ENCODE measurements around the gene FAM234A. TPM values are rescaled to one million over a fixed set of nuclear protein-coding genes. Genes with fewer than 3 reads are reported as not detected.

Gene FAM234A
- total RNA-seq, 4 donors from 2014 or later = 108 to 223 (median 166) TPM

DNA sequence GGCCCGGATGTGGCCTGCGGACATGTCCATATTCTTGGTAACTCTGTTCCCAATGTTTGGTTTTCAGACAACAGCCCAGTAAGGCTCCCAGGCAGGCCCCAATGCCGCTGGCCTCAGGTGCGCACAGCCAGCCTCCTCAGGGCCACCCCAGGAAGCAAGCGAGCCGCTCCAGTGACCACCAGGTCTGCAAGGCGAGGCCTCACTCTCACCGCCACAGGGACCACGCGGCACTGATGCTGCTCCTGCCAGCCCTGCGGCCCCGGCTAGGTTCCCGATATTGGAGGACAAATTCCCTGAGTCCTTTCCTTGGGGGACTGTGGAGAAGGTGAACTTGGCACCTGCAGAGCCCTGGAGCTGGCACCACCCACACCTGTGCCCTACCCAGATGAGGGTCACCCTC is 67.3 kb downstream of the FAM234A start:
- no peak for DNase-seq
- H3K27ac ChIP-seq = no peak overlapping the region
- TF ChIP-seq, protein P1, sequence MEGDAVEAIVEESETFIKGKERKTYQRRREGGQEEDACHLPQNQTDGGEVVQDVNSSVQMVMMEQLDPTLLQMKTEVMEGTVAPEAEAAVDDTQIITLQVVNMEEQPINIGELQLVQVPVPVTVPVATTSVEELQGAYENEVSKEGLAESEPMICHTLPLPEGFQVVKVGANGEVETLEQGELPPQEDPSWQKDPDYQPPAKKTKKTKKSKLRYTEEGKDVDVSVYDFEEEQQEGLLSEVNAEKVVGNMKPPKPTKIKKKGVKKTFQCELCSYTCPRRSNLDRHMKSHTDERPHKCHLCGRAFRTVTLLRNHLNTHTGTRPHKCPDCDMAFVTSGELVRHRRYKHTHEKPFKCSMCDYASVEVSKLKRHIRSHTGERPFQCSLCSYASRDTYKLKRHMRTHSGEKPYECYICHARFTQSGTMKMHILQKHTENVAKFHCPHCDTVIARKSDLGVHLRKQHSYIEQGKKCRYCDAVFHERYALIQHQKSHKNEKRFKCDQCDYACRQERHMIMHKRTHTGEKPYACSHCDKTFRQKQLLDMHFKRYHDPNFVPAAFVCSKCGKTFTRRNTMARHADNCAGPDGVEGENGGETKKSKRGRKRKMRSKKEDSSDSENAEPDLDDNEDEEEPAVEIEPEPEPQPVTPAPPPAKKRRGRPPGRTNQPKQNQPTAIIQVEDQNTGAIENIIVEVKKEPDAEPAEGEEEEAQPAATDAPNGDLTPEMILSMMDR (IDR thresholded peaks at IDR 0.05) = no peak
- TF ChIP-seq POLR2A (IDR thresholded peaks at IDR 0.05) = no peak
- H3K27me3 ChIP-seq = no peaks in the 10 kb centered on the region
- H3K9me3 ChIP-seq = no peaks in the 10 kb centered on the region
- no peak overlapping the region for H3K4me3 ChIP-seq
- H3K36me3 ChIP-seq = peaks cover 0 to 52% (median 0%) of the 10 kb centered on the region in 3 donors
- no peaks in the 10 kb centered on the region for H3K4me1 ChIP-seq

DNA sequence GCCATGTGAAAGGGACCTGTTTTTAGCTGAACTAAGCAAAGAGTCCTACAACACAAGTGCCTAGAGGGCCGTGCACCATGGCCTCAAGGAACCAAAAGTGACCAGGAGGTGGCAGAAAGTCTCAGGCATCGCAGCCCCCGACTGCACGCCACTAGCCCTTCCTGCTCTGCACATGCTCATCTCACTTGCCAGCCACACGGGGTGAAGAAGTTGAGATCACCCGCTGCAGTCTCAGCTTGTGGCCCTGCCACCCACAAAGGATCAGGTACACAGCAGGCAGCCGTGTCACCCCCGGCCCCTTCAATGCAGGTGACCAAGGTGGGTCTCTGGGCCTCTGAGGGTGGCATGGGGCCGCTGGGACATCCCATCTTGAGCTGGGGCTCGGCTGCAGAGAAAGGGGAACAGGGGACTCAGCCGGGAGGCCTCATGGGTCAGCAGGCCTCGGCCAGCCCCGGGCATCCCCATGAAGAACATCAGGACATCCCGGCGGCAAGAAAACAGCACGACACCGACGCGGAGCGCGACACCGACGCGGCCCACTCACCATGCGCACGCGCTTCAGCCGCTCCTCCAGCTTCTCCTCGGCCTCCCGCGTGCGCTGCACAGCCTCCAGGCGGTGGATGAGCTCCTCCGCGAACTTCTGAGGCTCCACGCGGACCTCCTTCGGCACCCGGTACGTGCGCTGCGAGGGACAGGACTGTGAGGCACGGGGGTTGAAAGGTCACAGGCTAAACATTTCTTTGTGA is 69.3 kb downstream of the FAM234A start:
- no peak for DNase-seq
- no peak overlapping the region for H3K4me3 ChIP-seq
- peaks cover 0 to 56% (median 0%) of the 10 kb centered on the region in 3 donors for H3K36me3 ChIP-seq
- H3K4me1 ChIP-seq = no peaks in the 10 kb centered on the region
- H3K27ac ChIP-seq = no peak overlapping the region
- TF ChIP-seq, protein P1 (IDR thresholded peaks at IDR 0.05) = peak in 3 of 6 experiments; percentile 13 to 30 (median 25)
- TF ChIP-seq POLR2A (IDR thresholded peaks at IDR 0.05) = no peak
- H3K27me3 ChIP-seq = no peaks in the 10 kb centered on the region
- no peaks in the 10 kb centered on the region for H3K9me3 ChIP-seq

DNA sequence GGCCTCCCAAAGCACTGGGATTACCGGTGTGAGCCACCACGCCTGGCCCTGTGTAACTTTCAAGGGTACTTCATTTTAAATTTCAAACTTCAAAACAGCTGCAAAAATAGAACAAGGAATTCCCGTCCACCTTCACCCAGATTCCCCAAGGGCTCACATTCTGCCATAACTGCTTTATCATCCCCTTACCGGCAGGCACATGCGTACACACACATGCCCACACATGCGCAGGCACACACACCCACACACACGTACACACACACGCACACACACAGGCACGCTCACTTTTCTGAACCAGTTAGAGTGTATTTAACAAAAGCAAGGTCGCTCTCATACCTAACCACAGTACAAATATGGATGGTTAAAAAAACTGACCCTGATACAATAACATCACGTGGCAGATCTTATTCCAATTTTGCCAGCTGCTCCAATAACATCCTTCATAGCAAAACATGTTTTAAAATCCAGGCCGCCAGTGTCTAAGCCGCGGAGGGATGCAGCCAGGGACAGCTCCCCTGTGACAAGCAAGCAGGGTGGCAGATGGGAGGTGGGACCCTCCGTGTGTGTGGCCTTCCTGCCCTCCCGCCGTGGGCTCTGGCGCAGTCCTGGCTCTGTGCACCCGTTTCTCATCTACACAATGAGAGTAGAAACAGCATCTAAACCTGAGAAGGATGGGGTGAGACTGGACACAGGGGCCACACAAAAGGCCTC is 71.5 kb downstream of the FAM234A start:
- peaks cover 0 to 65% (median 0%) of the 10 kb centered on the region in 3 donors for H3K36me3 ChIP-seq

DNA sequence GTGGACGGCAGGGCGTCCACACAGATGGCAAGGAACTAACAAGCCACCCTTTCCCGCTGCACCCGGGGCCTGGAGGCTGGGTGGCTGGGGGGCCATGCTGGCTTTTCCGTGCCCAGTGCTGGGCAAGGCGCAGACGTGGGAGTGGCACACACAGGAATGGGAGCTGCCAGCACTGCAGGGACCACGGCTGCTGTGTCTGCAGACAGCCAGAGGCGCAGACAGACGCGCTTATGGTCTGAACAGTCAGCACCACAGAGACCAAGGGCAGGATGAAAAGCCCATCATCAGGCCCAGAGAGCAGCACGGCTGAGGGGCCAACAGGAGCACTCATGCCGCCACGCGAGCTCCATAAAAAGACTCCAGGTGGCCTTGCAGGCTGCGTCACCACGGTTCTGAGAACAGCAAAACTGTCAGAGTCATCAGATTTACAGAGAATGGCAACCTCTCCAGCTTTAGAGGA is 72.3 kb downstream of the FAM234A start:
- no peak overlapping the region for H3K27ac ChIP-seq
- no peaks in the 10 kb centered on the region for H3K9me3 ChIP-seq
- no peaks in the 10 kb centered on the region for H3K4me1 ChIP-seq
- peaks cover 0 to 63% (median 0%) of the 10 kb centered on the region in 3 donors for H3K36me3 ChIP-seq
- TF ChIP-seq, protein P1 (IDR thresholded peaks at IDR 0.05) = no peak
- TF ChIP-seq POLR2A (IDR thresholded peaks at IDR 0.05) = no peak
- DNase-seq = no peak
- no peak overlapping the region for H3K4me3 ChIP-seq
- H3K27me3 ChIP-seq = no peaks in the 10 kb centered on the region

More for the DNA sequence above, 71.5 kb downstream of the FAM234A start:
- no peaks in the 10 kb centered on the region for H3K27me3 ChIP-seq
- no peak overlapping the region for H3K4me3 ChIP-seq
- TF ChIP-seq, protein P1 (IDR thresholded peaks at IDR 0.05) = no peak
- no peak for TF ChIP-seq POLR2A (IDR thresholded peaks at IDR 0.05)
- no peaks in the 10 kb centered on the region for H3K4me1 ChIP-seq
- no peak for DNase-seq
- H3K9me3 ChIP-seq = no peaks in the 10 kb centered on the region
- no peak overlapping the region for H3K27ac ChIP-seq

DNA sequence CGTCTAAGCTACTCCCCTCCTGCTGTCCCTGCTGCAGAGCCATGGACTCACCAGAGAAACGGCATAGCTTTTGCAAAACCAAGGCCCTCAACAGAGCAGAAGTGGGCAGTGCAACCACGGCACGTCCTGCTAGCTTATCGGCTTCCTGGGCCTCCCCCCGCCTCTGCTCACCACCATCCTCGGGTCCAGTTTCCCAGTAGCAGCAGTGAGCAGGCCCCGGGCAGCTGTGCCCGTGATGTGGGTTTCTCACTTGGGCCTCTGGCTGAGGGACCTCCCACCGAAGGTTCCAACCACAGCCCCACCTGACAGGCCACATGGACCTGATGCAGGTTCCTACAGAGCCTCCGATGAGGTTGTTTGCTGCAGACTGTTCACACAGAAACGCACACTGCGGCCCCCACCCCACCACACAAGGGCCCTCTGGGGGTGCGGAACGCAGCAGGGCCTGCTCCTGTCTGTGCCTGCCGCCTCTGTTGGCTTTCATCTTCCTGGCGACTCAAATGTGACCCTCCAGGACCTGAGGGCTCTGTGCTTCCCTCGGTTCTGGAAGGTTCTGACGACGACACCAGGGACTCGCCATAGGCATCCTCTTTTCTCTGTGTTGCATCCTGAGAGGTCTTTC is 73.2 kb downstream of the FAM234A start:
- Histone ChIP-seq H3K27me3 (no peaks in the 10 kb centered on the region), H3K36me3 (peaks cover 0 to 61% (median 0%) of the 10 kb centered on the region in 3 donors), H3K9me3 (no peaks in the 10 kb centered on the region), H3K4me3 (no peak overlapping the region), H3K27ac (peak overlapping the region in 1 of 4 donors; percentile 64), H3K4me1 (no peaks in the 10 kb centered on the region)
- TF ChIP-seq POLR2A (IDR thresholded peaks at IDR 0.05) = no peak
- TF ChIP-seq, protein P1 (IDR thresholded peaks at IDR 0.05) = no peak
- peak in 2 of 3 donors; percentile 67 for DNase-seq

Data from Peyer's patch (tissue), 4 donors.